NCI-H1417 (cell line): ENCODE results near the gene EIF4G3.
"Not testable (repeated sequence)": the region's sequence is repeated elsewhere in the genome, so short reads cannot be mapped to it uniquely, and the experiment has no call there.

Source experiments
- DNase-seq, 3 experiments: peaks; one replicate each; lab custom pipeline; 2025; lab: John Stamatoyannopoulos, UW

Gene EIF4G3

GRCh38 chr1:20875198-20875973, 301.3 kb downstream of the EIF4G3 start:
- DNase-seq = no peak

- no peak for DNase-seq
Observed at GRCh38 chr1:20873311-20873710, 303.4 kb downstream of the EIF4G3 start.

- DNase-seq = no peak
Observed at GRCh38 chr1:20871419-20871818, 305.3 kb downstream of the EIF4G3 start.

GRCh38 chr1:20870718-20871117, 306.0 kb downstream of the EIF4G3 start:
- no peak for DNase-seq

GRCh38 chr1:20868263-20868662, 308.4 kb downstream of the EIF4G3 start:
- no peak for DNase-seq

GRCh38 chr1:20867847-20868246, 308.9 kb downstream of the EIF4G3 start:
- DNase-seq = no peak

GRCh38 chr1:20867062-20867461, 309.6 kb downstream of the EIF4G3 start:
- DNase-seq = no peak

- DNase-seq = no peak
Observed at GRCh38 chr1:20865001-20865400, 311.7 kb downstream of the EIF4G3 start.

- DNase-seq = no peak
Observed at GRCh38 chr1:20854529-20854928, 322.2 kb downstream of the EIF4G3 start.

GRCh38 chr1:20851791-20852190, 324.9 kb downstream of the EIF4G3 start:
- DNase-seq = not testable (repeated sequence)

GRCh38 chr1:20850021-20850420, 326.7 kb downstream of the EIF4G3 start:
- DNase-seq = no peak

GRCh38 chr1:20849100-20849499, 327.6 kb downstream of the EIF4G3 start:
- DNase-seq = no peak

GRCh38 chr1:20848162-20848561, 328.5 kb downstream of the EIF4G3 start:
- no peak for DNase-seq

- no peak for DNase-seq
Observed at GRCh38 chr1:20847611-20848080, 329.1 kb downstream of the EIF4G3 start.

- DNase-seq = no peak
Observed at GRCh38 chr1:20846461-20847374, 330.0 kb downstream of the EIF4G3 start.

GRCh38 chr1:20840731-20841130, 336.0 kb downstream of the EIF4G3 start:
- DNase-seq = no peak

- no peak for DNase-seq
Observed at GRCh38 chr1:20837554-20838192, 339.0 kb downstream of the EIF4G3 start.

- no peak for DNase-seq
Observed at GRCh38 chr1:20836230-20836629, 340.5 kb downstream of the EIF4G3 start.

GRCh38 chr1:20834780-20835179, 341.9 kb downstream of the EIF4G3 start:
- DNase-seq = no peak

- no peak for DNase-seq
Observed at GRCh38 chr1:20834192-20834591, 342.5 kb downstream of the EIF4G3 start.

- DNase-seq = peak in 1 of 3 experiments; percentile 27
Observed at GRCh38 chr1:20830378-20830777, 346.3 kb downstream of the EIF4G3 start.

- DNase-seq = peak in 1 of 3 experiments; percentile 27
Observed at GRCh38 chr1:20829946-20830345, 346.8 kb downstream of the EIF4G3 start.
